ENCODE results near the gene INSRR.

Gene INSRR

DNA sequence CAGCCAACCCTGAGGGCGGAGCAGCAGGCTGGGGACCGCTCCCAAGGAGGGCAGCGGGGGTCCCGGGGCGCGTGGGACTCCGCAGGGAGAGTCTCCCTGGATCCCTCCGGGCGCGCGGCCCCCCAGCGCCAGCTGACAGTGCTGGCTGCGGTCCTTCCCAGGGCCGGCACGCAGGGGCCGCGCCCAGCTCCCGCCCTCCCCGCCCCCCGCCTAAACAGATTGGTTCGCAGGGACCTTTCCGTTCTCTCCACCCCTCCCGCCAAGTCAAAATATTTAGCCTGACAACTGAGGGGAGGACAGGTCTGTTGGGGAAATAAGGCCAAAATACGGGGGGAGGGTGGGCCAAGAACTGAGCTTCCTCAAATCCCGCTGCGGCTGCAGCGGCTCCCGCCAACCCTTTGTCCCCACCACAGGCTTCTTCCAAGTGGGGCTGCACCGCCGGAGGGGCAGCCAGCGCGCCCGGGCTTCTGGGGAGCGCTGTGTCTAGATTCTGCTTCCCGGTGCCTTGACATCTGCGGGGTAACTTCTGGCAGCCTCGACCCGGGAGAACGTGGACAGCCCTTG lies at the start of gene INSRR:
TSS of gene INSRR (minus strand) at position 159 of the 564 bp plus-strand sequence. CDS start 496 bp downstream, outside the sequence.
- no peak for DNase-seq

GRCh38 chr1:156908541-156908940 lies 49.6 kb upstream of the INSRR start:
- DNase-seq = no peak

- no peak for DNase-seq
Measured at GRCh38 chr1:156906206-156906906, 47.4 kb upstream of the INSRR start.

- DNase-seq = no peak
Measured at GRCh38 chr1:156905651-156906050, 46.7 kb upstream of the INSRR start.

GRCh38 chr1:156905176-156905575 lies 46.3 kb upstream of the INSRR start:
- no peak for DNase-seq

GRCh38 chr1:156904187-156904959 lies 45.5 kb upstream of the INSRR start:
- no peak for DNase-seq

DNA sequence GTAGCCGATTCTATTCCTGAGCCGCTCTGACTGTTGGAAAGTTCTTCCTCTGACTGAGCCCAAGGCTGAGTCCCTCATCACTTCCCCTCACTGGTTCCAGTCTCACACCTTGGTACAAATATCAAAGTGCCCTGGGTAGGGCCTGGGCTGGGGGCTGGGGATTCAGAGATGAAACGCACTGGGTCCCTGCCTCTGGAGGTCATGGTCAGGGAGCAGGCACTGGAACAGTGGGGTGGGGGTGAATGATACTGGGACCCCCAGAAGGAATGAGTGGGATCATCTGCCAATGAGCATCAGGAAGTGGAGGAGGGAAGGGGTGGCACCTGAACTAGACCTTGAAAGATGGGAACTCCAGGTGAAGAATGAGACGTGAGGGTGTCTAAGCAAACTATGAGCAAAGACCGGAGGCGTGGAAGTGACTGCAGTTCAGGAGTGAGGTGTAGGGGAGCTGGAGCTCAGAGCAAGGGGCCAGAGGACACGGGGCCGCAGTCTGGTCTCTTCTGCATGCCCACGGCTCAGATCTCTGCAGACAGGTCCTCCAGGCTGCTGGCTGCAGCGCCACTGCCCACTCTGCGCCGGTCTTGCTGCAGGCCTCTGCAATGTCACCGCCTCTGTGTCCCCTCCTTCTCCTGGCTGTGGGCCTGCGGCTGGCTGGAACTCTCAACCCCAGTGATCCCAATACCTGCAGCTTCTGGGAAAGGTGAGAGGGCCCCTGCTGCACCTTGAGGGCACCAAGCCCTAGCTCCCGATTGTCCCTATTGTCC lies 44.6 kb upstream of the INSRR start:
- no peak for DNase-seq

DNA sequence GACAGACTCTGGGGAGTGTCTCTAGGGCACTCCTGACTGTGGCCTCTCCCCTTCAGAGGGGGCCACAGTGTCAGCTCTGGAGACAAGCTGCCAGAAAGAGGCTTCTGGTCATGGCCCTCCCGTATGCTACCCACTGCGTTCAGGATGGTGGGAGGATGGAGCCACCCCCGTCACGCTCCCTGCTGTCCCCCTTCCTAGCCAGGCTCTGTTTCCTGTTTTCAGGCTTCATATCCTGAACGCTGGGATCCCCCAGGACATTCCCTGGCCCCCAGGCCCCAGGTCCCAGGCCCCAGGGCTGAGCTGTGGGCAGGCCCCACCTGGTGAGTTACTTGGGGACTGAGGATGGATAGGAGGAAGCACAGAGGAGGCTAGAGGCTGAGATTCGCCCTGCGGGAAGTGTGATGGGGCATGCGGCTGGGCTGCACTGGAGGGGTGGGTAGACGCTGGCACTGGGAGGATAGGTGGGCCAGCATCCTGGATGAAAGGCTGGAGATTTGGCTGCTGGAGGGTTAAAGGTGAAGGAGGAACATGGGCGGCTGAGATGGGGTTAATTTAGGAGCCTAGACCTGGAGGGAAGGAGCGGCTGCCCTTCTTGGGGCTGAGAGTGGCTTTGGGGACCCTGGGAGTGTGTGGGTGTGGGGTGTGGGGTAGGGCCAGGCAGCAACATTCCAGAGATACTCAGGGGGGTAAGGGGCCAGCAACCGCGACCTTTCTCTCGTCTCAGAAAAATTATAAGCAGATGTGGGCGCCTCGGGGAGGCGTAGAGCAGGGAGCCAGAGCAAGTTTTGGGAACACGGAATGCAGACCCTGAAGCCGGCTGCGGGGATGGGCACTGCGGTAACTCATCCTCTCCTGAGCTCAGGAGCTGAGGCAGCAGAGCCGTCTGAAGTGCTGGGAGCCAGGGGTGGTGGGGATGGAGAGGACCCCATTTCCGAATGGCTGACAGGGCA lies 43.3 kb upstream of the INSRR start:
- DNase-seq = no peak

DNA sequence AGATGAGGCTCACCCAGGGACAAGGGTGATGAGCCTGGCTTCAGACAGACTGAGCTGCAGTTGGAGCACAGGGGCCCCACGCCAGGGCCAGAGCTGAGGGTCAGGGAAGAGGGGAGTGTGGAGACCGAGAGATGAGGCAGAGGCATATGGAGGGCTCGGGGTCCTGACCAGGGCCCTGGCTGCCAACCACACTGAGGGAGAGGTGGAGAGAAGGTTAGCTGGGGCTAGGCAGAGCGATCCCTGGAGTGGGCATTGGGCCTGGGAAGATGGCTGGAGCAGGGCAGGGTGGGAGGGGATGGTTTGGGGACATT lies 42.6 kb upstream of the INSRR start:
- DNase-seq = no peak

GRCh38 chr1:156900896-156901589 lies 42.1 kb upstream of the INSRR start:
- no peak for DNase-seq

DNA sequence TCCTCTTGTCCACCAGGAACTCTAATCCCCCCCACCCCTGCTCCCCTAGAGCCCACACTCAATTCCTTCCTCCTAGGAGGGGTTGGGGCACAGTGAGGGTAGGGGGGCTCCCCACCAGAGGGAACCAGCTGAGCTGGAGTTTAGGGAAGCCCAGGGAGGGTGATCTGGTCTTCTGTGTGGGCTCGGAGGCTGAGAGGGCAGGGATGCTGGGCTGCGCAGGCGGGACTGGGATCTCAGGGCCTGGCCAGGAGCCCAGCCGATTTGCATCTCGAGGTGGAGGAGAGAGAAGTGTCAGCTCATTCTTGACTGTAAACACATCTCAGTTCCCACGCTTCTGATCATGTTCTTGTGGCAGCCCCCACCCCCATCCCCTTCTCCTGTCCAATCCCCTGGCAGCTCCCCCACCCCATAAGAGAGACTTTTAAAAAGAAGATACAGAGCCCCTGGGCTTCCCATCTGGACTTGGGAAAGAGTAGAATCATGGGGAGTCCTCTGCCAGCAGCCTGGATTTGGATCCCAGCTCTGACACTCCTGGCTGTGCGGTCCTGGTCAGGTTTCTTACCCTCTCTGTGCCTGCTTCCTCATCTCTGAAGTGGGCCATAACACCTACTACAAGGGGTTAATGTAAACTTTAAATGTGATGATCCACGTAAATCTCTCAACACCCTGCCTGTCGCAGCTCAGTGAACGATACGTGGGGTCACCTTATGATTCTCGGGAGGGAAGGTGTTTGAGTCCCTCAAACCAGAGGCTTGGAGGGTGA lies 41.2 kb upstream of the INSRR start:
- DNase-seq = no peak

DNA sequence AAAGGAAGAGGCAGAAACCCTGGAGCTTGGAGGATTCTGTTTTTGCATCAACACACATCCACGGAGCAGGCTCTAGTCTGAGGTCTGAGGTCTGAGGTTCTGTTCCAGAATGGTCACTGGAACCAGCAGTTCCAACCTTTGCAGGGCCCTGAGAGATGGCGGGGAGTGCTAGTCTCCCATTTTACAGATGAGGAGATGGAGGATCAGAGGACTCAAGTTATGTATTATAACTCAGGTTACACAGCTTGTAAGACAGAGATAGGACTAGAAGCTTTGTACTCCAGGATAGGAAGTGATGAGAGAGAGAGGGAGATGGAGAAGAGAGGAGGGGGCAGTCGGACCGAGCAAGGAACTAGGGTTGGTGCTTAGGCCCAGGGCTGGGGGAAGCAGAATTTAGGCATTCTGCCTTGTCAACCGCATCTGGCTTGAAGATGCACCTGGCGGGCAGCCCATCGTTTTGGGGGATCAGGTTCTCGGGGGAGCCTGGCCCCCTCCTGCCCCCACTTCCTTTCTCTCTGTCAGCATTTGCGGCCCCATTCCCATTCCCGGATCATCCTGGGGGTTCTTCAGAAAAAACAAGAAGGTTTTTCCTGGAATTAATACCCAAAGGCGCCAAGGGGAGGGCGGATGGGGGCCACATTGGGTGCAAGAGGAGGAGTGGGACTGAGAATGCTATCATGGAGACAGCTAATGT lies 40.2 kb upstream of the INSRR start:
- DNase-seq = no peak

- no peak for DNase-seq
Measured at GRCh38 chr1:156898161-156898566, 39.2 kb upstream of the INSRR start.

DNA sequence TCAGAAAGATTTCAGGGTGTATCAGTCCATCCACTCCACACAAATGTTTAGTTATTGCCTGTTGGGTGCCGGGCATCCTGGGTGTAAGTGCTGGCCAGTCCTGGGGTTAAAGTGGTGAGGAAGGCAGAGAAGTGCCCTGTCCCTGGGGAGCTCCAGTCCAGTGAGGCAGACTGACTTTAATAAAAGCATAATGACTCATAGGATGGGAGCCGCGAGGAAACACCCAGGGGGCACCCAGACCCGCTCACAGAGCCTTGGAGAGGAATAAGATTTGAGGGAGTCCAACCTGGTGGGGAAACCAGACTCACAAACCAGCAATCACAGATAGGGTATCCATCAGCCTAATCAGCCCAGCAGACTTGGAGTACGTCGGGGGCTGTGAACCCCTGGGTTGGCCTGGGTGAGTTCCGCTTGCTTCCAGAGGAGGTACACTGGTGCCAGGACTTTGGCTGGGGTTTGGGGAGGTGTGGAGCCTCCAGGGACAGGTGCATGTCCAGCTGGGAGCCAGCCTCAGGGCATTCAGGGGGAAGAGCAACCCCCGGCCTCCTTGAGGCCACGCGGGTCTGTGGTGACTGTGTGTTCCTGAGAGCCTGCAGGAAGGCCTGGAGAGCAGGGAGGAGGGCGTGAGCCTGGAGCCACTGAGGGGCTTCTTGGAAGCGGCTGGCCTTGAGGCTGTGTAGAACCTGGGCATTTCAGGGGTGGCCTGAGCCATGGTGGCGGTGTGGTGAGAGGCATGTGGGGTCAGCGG lies 38.3 kb upstream of the INSRR start:
- no peak for DNase-seq

DNA sequence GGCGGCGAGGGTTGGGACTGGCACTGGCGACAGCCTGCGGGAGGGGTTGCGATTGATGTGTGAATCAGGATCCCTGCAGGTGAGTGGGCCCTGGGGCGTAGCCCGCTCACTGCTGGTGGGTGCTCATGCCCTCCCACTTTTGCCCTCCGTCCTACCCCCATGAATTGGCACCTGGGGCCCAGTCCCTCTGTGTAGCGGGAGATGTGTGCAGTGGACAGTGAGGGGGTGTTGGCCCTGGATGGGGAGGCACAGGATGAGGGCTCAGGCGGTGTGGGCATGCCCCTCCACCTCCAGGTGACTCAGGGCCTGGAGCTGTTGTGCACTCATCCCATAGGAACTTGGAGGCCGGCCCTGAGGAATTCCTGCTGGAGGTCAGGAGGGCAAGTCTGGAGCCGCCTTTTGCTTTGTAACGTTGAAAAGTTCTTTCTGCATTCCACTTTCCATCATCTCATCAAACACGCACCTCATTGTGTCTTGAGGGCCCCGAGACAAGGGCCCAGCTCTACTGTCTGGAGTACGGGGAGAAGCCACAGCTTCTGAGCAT lies 37.6 kb upstream of the INSRR start:
- DNase-seq = no peak

DNA sequence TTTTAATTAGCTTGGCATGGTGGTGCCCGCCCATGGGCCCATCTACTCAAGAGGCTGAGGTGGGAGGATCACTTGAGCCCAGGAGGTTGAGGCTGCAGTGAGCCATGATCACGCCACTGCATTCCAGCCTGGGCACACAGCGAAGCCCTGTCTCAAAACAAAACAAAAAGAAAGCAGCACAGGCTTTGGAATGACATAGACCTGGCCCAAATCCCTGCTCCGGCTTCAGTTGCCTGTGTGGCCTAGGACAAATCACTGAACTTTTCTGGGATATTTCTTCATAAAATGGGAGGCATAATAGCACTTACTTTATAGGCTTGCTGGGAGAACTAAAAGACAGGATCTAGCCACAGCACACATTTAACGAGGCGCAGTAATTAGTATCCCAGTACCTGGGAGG lies 37.0 kb upstream of the INSRR start:
- no peak for DNase-seq

DNA sequence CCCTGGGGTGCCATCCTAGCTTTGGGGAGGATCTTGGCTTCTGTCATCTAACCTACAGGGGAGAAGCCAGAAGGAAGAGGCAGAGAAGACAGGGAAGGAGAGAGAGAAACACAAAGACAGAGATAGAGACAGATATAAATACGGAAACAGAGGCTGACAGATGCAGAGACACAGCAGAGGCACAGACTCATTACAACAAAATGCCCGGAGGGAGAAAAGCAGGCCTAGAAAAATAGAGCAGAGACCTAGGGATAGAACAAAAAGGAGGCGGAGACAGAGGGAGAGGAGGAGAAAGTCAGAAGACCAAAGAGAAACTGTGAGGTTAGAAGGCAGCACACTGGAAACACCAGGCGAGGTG lies 36.5 kb upstream of the INSRR start:
- no peak for DNase-seq

DNA sequence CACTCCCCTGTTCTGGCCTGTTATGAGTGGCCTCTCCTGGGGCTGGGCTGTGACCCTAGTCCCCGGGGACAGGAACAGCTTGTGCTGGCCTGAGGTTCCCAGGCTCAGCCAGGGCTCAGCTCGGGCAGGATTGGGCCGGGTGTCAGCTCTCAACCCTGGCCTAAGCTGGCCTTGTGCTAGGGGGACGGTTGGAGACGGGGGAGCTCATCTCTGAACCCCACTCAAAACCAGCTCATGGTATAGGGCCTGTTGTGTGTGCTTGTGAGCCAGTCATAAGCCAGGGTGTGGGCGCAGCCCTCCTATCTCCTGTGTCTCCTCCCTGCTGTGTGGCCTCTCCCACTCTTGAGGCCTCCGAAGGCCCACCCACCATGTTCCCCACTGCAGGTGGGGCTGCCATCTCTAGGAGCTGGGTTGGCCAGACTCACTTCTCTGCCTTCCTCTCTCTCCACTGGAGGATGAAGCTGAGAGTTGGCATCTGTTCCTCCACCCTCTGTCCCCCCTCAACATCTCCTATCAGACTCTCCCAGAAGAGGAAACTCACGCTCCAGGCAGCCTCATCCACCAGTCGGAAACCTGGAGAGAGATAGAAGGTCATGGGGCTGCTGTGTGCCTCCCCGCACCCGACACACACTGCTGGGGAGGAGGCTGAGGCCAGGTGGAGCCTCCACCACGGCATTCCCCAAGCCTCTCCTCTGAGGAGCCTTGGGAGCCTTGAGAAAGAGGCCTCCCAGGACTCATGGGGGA lies 36.0 kb upstream of the INSRR start:
- no peak for DNase-seq

DNA sequence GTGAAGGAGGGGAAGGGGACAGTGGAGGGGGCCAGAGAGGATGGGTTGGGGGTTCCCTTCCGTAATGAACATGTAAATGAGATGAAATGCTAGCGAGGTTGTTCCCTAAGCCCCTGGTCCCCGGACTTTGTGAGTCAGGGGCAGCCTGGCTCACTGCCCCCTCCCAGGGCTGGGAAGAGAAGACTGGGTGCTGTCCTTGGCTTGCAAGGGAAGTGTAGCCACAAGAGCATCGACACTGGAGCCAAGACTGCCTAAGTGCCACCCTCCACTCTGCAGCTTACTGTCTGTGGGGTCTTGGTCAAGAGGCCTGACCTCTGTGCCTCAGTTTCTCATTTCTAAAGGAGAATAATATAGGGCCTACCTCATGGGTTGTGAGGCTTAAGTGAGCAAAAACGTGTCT lies 35.1 kb upstream of the INSRR start:
- DNase-seq = no peak
